GM21367 (cell line): Measurements from ENCODE around the gene PRDM16.
"Not testable (repeated sequence)": the region's sequence is repeated elsewhere in the genome, so short reads cannot be mapped to it uniquely, and the experiment has no call there.

ENCODE experiments used
- ATAC-seq: cut with Tn5 transposase; IDR thresholded peaks from one replicate; pipeline ENCODE4 v1.9.1; 2021; ENCODE audit not compliant: unreplicated experiment

Gene PRDM16

DNA sequence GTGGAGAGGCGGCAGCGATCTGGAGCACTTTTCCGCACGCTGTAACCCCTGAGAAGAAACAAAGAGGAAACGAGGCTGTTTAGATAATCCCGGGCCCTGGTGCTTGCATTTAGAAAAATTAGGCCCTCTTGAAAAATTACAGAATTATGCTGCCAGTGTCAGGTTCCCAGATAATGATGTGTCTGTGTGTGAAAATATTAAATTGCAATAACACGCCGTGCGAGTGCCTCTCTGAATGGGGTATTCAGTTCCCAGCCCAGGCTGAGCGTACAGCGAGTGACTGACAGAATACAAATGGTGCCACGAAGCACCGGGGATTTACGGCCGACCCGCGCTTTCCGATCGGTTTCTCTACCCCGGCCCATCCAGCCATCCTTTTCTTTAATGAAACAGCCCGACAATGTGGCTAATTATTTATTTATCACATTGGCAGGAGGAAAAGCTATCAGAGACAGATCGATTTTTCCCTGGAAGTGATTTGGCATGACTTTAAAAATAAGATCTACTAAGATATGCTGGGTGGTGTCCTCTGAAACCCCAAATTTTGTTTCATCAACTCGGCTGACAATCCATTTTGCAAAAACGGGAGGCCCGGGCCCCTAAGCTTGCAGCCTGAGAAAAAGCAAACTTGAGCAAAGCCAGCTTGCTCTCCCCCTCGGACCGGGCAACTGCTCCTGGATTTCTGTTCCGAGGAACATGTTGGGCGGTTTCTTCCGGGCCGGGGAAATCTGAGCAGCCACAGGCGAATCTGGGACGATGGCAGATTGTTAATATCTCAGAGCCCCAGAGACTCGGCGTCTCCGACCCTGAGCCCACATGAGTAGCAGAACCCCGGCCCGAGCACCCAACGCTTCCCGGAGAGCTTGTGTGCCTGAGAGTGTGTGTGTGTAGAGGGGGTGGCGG, 11.3 kb downstream of the PRDM16 start:
- ATAC-seq, result no peak

DNA sequence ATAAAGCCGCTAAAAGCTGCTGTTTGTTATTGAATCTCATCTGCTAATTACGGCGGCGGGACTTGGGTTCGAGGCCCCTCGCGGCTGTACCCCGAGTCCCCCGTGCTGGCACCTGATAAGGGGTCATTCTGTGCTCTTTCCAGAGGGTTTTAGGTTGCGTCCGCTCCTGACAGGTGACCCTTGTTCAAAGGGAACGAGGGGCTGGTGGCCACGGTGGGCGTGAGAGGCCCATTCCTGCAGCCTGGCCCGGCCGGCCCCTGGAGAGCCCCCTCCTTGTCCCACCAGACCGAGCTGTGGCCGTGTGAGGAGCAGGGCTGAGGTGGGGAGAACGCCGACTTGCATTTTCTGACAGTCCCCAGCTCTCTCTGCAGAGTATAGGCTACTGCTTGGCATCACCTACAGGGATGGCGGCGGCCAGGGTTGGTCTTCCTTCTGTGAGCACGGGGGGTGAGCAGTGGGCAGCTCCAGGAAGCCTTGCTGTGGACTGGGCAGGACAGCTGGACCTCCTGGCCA, 12.2 kb downstream of the PRDM16 start:
- ATAC-seq, result no peak

DNA sequence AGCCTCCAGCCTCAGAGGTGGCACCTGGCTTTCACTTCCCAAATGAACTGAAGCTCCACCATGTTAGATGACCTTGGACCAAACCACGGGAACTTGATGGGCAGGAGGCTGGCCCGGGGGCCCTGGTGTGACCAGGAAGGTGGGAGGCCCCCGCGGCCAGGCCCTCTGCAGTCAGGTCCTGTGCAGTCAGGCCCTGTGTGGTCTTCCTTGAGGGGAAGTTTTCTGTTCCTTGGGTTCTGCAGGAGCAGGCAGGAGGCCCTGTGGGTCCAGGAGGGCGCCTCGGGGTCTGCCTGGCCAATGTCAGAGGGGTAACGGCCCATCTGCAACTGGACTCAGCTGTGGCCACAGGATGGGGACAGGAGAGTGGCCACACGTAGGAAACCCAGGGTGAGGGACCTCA, 13.0 kb downstream of the PRDM16 start:
- ATAC-seq, result no peak

DNA sequence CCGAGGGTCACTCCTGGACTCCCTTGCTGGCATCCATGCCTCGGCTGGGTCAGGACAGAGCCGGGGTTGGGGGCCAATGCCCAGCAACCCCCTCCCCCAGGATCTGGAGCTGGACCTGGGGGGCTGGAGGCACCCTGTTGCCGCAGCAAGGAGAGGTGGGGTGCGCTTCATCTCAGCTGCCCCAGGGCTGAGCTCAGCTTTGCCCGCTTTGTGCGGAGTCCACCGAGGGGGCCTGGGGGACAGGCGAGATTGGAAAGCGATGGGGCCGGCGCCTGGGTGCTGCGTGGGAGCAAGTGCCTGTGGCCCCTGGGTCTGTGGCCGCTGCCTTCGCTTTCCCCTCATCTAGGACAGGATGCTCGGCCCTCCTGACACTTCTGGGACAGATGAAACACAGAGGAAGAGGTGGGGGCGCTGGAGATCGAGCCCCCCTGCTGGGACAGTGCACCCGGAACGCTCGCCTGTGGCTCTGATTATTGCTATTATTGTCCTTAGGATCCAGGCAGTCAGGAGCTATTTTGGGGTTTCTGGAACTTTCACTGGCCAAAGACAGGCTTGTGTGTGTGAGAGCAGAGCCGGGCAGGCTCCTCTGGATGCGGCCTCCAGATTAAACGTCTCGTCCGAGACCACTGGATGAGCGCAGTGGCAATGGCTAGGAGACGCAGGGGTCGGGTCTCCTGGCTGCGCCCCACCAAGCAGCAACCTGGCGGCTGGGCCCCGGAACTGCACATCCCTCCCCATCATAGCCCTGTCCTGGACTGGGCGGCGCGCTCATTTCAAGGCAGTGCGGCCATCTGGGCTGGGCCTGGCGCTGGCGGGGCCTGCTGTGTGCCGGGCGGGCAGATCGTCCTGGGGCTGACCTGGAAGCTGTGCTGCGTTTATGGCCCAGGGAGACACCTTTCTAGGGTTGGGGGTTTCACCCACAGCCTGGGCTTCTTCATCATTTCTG, 13.8 kb downstream of the PRDM16 start:
- no peak for ATAC-seq

DNA sequence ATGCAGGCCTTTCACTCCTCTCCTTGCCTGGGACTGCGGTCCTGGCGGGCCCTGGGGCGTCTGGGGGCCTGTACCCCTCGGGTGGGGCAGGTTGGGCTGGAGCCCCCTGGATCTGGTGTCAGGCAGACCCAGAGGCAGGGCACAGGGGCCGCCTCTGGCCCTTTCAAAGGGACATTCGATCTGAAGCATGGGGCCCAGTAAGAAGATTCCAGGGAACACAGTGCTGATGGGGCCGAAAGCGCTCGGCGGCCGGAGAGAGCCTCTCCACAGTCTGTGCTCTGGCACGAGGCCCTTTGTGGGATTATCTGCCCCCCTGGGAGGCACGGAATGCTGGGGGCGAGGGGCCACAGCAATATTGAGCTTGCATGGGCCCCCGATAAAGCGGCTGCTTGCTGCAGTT, 15.2 kb downstream of the PRDM16 start:
- no peak for ATAC-seq

DNA sequence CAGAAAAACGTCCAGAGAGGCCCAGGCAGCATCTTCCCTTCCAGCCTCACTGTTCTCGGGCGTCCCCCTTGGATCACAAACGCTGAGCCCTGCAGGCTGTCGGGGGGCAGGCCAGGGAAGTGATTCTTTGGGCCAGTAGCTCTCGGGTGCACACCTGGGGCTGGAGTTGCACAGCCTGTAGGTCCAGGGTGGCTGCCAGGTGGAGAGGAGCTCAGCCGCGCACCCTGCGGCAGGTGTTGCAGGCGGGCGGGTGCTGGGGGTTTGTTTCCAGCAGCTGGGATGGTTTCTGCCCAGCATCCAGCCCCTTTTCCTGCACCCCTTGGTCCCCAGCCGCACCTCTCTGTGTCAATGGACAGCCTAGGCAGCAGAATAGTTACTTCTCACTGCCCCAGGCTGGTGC, 15.7 kb downstream of the PRDM16 start:
- no peak for ATAC-seq

DNA sequence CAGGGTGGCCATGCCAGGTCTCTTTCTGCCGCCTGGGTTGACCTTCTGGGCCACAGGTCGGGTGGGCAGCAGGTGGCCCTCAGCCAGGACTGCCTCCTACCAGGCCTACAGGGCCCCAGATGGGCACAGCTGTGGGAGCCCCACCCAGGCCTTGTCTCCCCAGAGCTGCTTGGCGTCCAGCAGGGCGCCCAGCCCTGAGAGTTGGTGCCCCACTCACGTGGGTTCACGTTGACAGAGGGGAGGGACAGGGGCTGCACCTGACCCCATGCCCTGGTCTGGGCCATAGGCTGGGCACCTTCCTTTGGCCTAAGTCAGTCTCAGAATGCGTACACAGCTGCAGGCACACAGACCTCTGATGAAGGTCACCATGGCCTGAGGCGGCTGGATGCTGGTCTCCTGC, 16.7 kb downstream of the PRDM16 start:
- ATAC-seq, result no peak

DNA sequence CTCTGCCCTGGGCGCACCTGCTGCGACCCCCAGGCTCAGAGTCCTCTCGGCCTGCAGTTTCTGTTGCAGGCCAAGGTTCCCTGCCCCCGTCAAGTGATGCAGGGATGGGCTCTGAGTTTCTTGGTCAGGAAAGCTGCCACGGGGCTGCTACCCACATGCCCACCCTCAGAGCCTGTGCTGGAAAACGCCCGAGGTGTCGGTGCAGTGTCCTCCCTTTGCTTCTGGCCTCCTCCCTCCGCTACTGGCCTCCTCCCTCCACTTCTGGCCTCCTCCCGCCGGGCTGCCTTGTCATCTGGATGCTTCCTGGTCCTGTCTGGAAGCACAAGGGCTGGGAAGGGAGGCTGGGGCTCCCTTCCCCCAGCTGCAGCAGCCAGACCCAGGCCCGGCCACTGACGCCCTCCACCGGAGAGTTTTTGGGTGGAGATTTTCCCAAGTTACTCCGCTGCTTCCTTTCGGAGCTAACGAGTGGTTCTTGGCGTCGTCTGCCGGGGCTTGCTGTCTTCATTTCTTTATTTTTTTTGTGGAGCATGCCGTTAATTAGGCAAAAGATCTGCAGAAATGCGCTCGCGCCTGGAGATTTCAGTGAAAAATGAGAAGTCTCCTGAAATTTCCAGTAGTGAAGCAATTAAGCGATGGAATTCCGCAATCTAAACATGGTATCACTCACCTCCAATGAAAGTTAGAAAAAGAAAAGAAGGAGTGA, 17.4 kb downstream of the PRDM16 start:
- no peak for ATAC-seq

DNA sequence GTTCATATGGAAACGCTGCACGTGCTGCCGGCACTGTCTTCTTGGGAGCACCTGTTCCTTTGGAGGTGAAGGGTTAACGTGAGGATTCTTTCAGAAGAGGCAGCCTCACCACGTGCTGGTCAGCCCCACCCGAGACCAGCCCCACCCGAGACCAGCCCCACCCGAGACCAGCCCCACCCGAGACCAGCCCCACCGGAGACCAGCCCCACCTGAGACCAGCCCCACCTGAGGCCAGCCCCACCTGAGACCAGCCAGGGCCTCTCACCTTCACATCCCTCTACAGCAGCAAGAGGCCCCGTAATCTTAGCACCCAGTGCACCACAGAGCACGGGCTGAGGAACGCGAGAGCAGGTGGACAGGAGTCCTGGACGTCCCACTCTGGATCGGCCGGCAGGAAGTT, 18.0 kb downstream of the PRDM16 start:
- ATAC-seq, result no peak

DNA sequence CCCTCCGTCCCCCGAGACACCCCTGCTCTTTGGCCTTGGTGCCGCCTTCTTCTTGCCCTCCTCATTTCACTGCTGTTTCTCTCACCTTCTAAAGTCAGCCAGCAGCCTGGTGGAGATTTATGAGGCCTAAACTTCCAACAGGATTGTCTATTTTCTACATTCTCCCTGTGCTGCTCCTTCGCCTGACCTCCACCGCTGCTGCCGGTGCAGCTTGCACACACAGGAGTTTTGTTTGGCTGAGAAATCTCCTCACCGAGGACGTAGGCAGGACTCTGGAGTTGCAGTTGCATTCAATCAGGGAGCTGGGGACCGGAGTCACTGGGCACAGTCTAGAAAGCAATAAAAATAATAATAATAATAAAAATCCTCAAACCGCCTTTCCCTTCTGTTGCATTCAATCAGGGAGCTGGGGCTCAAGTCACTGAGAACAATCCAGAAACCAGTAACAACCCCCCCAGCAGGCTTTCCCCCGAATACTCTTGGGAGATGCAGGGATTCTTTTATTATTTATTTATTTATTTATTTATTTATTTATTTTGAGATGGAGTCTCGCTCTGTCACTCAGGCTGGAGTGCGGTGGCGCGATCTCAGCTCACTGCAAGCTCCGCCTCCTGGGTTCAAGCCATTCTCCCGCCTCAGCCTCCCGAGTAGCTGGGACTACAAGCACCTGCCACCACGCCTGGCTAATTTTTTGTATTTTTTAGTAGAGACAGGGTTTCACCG, 19.1 kb downstream of the PRDM16 start:
- not testable (repeated sequence) for ATAC-seq

DNA sequence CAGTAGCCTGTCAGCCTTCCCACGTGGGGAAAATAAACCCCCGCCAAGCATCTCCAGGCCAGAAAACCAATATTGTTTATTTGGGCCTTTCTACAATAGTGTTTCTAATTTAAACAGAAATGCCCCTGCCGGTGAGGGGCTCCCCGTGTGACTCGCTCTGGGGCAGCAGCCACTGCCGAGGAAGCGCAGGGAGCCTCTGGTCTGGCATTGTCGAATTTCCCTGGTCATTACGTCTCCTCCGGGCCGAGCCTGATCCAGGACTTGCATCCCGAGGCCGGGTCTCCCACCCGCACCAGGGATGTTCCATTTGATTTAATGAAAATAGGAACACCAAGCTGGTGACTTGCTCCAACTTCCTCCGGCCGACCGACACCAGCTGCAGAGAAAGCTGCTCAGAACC, 20.5 kb downstream of the PRDM16 start:
- no peak for ATAC-seq

DNA sequence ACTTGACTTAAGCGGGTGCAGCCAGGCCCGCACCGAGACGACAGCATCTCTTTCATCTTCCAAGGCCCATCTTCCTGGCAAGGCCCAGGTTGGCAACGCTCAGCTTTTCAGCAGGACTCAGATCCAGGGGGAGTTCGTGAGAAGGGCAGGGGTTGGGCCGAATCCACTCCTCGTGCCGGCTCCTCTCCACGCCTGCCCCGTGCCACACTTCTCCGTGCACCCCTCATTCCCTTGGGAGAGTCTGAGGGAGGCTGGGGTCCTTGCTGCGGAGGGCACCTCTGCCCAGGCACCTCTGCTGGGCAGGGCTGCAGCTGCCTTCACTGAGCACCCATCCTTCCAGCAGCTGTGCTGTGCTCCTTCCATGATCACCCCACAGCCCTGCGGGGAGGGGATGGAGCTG, 22.3 kb downstream of the PRDM16 start:
- no peak for ATAC-seq

DNA sequence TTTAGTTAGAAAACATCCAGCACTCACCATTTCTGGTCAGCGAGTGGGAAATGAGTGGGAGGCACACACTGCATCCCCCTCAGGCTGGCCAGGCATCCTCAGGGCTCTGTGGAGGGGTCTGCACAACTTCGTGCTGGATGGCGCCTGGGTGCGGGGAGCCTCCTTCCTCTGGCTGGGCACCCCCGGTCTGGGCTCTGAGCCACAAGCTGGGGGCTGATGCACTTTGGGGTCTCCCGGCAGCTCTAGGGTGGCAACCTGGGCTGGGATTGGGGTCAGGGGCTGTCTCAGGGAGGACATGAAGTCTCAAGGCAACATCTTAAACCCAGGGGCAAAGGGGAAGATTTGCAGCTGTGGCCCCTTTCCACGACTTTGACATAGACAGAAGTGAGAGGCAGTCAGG, 23.5 kb downstream of the PRDM16 start:
- ATAC-seq, result no peak

DNA sequence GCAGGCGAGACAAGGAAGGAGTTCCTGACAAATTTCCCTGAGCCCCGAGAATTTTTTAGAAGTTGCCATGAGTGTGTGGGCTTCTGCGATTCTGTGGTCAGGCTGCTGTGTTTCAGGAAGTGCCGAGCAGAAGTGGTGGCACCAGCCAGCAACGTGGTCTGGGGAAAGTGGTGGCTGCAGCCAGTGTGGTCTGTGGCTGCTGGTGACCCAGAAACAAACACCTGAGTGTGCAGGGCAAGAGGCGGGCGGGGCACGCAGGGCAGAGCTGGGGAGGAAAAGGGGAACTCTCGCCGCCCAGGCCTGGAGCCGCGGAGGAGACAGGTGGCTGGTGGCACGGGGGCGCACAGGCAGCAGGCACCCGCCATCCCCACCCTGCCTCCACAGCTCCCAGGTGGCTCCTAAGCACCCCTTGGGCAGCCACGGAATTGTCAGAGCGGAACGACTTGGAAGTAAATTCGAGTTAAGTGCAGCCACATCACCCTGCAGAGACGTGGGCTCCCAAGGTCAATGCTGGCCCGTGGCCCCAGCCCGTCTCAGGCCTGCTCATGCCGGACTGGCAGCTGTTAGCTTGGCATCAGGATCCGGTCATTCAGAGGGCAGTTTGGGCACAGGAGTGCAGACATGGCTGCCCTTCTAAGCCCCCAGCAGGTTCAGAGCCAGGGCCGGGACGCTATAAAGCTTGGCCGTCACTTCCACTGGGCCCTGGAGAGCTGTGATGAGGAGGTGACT, 25.1 kb downstream of the PRDM16 start:
- ATAC-seq, result no peak

DNA sequence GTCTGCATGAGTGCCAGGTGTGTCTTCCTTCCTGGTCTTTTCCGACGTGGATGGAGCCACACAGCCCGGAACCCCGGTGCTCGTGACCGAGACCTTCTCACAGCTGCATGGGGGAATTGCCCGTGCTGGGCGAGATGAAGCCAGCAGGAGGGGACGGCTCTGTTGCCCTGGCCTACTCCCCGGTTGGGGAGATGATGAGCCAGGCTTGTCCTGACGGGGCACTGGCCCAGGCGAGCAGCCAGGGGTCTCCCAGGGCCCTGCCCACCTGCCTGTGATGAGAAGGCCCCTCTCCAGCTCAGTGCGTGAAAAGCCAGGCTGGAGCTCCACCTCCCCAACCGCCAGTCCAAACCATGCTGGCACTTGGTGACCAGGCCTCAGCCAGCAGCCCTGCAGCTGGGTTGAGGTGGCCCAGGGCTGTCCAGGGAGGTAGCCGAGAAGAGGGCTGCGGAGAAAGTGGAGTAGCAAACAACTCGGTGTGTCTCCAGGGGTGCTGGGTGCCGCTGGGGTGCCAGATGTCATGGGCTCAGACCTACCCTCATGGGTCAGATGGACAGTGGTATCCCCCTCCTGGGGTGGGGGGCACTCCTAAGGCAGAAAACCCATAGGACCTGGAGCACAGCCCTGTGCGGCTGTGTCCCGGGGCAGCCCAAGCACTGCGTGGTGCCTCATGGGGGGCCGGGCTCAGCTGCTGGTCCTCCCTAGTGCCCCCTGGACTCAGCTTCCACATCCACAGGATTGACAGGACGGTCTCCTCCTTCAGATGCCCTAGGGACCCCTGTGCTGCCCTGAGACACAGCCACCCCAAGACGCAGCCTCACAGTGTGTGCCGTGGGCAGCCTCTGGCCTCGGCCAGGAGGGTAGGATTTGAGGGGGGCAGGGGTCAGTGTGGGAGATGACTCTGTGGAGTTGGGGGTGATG, 26.1 kb downstream of the PRDM16 start:
- ATAC-seq, result no peak

DNA sequence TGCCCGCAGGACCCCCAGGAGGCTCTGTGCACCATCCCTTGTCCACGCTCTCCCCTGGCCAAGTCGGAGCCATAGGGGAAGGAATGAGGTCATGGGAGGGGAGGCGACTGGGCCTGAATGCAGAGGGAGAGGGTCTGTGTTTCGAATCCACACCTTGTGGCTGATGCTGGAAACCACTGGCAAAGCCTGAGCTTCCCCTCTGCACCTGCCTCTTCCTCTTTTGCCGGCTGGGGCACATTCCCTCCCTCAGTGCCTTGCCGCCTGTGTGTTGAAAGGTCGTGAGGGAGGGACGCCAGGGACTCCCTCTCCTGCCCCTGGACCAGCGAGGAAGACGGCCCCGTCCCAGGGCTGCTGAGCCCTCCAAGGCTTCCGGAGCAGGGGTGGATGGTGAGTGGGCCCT, 27.3 kb downstream of the PRDM16 start:
- no peak for ATAC-seq

DNA sequence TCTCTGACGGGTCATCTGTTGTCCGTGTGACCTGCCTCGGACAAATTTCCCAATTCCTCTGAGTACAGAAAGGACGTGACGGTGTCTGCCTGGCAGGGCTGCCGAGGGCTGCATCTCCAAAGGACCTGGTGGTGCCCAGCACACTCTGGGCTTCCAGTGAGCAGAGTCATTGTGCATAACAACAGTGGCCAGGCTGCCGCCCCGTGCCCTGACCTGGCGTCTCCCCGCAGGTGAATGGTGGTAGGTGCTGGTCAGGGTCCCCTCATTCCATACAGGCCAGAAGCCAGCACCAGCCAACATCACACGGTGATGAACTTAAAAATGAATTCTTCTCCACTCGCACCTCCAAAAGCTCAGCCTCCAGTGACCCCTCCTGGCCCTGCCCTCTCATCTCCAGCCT, 28.2 kb downstream of the PRDM16 start:
- no peak for ATAC-seq

DNA sequence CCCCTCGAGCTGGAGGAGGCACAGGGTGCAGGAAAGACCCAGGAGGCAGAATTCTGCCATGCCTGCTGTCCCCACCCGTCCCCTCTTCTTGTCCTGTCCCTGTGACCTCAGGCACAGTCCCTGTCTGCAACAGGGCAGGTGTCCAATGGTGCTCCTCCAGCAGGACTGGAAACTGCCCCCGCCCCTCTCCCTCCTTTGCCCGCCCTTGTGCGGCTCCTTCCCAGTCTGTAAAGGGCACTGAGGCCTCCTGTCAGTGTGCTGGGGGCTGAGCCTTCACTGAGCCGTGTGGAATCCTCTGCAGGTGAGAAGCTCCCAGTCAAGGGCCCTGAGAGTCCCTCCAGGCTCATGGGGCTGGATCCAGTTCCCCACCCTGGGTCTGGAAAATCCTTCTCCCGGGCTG, 28.9 kb downstream of the PRDM16 start:
- ATAC-seq, result no peak

DNA sequence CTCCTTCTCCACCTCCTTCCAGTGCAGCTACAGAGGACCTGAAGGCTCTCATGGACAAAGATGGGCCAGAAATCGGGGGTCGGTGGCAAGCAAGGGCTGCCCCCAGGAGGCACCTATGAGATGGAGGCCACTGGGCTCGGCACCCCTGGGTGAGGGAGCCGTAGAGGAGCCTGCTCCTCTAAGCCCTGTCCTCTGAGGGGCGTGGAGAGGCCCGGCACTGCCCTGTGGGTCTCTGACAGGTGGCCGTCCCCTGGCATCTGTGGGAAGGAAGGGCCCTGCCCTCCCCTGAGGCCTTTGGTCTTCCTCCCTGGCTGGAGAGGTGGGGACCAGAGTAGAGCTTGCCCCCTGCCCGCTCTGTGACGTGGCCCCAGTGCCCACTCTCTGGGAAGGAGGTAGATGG, 30.9 kb downstream of the PRDM16 start:
- ATAC-seq, result no peak
